MG63 (cell line): ENCODE measurements around the gene SLC39A9. TPM values are rescaled to one million over a fixed set of nuclear protein-coding genes. Genes with fewer than 3 reads are reported as not detected.

ENCODE experiments used
- DNase-seq: peaks from one replicate; pipeline ENCODE4 v3.0.0-alpha.2; 2020
- H3K27me3 ChIP-seq: fragments of 250-450 bp; sonication (Bioruptor Pico); 2 replicates; pipeline ENCODE4 v1.5.1; 2020; ENCODE audit warnings: mild to moderate bottlenecking, moderate library complexity
- H3K36me3 ChIP-seq: fragments of 250-450 bp; sonication (Bioruptor Pico); 2 replicates; pipeline ENCODE4 v1.5.1; 2020; ENCODE audit warnings: mild to moderate bottlenecking, moderate library complexity
- H3K4me3 ChIP-seq: fragments of 250-450 bp; sonication (Bioruptor Pico); 2 replicates; pipeline ENCODE4 v1.5.1; 2020; ENCODE audit warnings: mild to moderate bottlenecking, moderate library complexity
- H3K9me3 ChIP-seq: fragments of 250-450 bp; sonication (Bioruptor Pico); 2 replicates; pipeline ENCODE4 v1.5.1; 2020; ENCODE audit warnings: mild to moderate bottlenecking, moderate library complexity
- total RNA-seq: library from RNA; depleted of rRNA; stranded (reverse); fragments of >200 nt; shearing (Covaris generic); gene quantifications from 2 replicates; pipeline ENCODE4 v1.2.3, GENCODE V29; 2014; ENCODE audit warnings: low replicate concordance; rRNA removed

The SLC39A9 gene, protein sequence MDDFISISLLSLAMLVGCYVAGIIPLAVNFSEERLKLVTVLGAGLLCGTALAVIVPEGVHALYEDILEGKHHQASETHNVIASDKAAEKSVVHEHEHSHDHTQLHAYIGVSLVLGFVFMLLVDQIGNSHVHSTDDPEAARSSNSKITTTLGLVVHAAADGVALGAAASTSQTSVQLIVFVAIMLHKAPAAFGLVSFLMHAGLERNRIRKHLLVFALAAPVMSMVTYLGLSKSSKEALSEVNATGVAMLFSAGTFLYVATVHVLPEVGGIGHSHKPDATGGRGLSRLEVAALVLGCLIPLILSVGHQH
- total RNA-seq: 50.5 and 54.2 TPM in 2 replicates

DNA sequence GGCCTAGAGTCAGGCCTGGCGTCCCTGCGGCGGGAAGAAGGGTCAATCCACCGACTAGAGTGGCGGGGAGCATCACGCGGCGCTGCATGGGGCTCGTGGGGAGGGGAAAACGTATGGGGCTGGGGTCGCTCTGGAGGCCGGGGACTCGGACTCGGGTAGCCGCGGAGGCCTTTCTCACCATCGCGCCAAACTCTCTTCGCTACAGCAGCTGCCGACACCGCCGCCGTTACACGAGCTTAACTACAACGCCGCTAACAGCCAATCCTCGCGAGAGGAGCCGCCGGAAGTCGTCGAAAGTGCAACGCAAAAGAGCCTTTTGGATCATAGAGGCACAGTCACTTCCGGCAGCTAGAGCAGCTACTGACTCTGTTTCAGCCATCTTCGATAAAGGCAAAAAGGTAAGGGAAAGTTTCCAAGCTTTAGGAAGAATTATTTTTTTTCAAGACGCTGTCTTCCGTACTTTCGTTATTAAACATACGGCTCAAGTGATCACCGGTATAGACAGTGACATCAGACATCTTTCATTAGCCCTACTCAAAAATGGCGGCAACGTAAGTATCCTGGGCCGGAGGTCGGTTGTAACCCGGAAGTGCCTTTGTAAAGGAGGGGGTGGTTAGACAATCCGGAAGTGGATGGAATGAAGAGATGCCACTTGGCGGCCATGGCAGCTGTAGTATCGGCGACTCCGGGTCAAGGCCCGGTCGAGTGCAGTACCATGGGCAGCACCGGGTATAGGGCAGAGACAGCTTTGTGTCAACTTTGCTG is at the start of gene SLC39A9, which contains the start of gene ERH:
TSS of gene SLC39A9 (plus strand) at position 640 of the 765 bp plus-strand sequence. CDS start 678 bp downstream, outside the sequence.
TSS of gene ERH (minus strand) at position 247 of the 765 bp plus-strand sequence. CDS start at position 181, 66 bp downstream.
- peak; percentile 91 for DNase-seq
- Histone ChIP-seq H3K9me3 (no peaks in the 10 kb centered on the region), H3K4me3 (peak within 1 kb of the TSS; percentile 87), H3K36me3 (peaks cover 38% of the 10 kb centered on the region), H3K27me3 (no peaks in the 10 kb centered on the region)

DNA sequence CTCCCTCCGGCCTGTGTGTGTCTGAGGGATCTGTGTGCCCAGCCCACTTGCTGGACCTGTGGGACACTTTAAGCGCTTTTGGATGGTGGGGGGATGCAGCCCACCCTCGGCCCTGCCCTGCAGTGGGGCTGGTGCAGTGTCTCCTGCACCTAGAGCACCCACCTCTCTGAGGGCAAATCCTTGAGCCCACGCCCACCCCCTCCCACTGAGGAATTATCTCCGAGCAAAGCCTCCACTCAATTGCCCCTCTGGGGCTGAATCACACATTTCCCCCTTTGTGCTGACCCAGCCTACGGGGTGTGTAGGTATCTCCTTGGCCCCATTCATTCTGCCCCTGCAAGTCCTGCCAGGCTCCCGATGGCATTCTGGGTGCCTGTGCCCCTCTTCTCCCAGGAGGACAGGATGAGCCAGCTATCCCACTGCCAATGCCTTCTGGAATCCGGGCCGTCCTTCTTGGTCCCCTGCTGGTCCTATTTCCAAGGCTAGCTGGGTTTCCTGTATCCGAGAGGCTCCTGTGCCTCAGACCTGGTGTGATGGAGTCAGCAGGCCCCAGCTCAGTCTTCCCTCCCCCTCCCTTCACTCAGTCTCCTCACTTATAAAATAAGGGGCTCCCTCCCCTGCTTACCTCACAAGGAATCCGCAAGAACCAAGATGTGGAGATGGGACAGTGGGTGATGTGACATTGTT is 49.3 kb upstream of the SLC39A9 start:
- no peak overlapping the region for H3K4me3 ChIP-seq
- H3K36me3 ChIP-seq: no peaks in the 10 kb centered on the region
- no peaks in the 10 kb centered on the region for H3K27me3 ChIP-seq
- no peak for DNase-seq
- no peaks in the 10 kb centered on the region for H3K9me3 ChIP-seq

DNA sequence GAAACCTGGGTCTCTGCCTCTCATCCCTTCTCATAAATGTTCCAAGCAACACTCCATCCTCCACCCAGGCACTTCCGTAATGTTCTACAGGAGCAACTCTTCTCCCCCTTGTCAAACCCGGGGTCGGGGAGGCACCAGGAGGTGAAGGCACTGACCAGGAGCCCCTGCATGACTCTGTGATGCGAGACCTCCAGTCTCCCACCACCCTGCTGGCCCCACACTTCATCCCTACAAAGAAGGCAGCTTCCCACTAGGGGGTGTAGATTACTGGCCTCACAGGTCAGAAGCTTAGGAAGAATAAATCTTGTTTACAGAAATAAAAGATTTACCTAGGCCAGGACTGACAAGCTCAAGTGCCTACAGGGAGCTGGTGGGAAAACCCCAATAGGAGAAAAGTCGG is 47.6 kb upstream of the SLC39A9 start:
- no peak for DNase-seq
- Histone ChIP-seq H3K4me3 (no peak overlapping the region), H3K36me3 (no peaks in the 10 kb centered on the region), H3K27me3 (no peaks in the 10 kb centered on the region), H3K9me3 (no peaks in the 10 kb centered on the region)

DNA sequence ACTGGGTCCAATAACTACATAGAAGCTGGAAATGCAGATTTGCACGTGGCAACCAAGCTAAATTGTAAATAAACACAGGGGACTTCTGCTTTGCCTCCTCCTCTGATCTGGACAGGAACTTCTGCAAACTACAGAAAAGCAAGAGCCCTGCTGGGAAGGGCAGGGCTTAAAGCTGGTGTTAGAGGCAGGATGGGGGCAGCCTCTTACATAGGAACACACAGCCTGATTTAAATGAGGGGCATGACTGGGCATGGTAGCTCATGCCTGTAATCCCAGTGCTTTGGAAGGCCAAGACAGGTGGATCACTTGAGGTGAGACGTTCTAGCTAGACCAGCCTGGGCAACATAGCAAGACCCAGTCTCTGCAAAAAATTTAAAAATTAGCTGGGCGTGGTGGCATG is 47.1 kb upstream of the SLC39A9 start:
- Histone ChIP-seq H3K4me3 (no peak overlapping the region), H3K9me3 (no peaks in the 10 kb centered on the region), H3K27me3 (no peaks in the 10 kb centered on the region), H3K36me3 (no peaks in the 10 kb centered on the region)
- no peak for DNase-seq

DNA sequence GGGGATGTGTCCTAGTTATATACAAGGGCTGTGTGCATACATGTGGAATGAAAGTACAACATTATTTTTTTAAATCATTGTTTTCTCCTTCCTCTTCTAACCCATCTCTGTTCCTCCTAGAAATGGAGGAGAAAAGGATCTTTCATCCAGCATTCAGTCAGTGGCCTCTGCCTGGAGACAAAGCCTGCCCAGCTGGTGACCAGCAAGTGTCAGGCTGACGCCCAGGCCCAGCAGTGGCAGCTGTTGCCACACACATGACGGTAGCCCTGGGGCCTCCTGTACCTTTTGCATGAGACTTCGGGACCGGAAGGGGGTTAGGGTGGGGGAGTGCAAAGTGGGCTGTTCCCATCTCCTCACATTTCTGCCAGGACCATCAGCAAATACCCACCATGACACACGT is 46.6 kb upstream of the SLC39A9 start:
- DNase-seq: no peak
- H3K4me3 ChIP-seq: no peak overlapping the region
- H3K9me3 ChIP-seq: no peaks in the 10 kb centered on the region
- H3K27me3 ChIP-seq: no peaks in the 10 kb centered on the region
- H3K36me3 ChIP-seq: no peaks in the 10 kb centered on the region

DNA sequence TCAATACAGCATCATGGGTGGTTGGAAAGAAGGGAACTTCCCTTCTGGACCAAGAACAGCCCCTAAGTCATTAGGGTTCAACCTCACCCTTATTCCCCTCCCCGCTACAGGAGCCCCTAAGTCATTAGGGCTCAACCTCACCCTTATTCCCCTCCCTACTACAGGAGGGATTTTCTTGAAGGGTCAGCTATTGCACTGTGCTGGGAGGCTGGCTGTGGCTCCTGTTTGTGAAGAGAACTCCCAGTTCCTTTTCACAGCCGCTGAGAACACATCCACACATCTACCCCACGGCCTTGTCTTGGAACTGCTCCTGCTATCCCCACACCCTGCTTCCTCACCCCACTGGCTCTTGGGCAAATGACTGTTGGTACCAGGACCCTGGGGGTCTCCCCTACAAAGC is 45.3 kb upstream of the SLC39A9 start:
- no peak for DNase-seq

DNA sequence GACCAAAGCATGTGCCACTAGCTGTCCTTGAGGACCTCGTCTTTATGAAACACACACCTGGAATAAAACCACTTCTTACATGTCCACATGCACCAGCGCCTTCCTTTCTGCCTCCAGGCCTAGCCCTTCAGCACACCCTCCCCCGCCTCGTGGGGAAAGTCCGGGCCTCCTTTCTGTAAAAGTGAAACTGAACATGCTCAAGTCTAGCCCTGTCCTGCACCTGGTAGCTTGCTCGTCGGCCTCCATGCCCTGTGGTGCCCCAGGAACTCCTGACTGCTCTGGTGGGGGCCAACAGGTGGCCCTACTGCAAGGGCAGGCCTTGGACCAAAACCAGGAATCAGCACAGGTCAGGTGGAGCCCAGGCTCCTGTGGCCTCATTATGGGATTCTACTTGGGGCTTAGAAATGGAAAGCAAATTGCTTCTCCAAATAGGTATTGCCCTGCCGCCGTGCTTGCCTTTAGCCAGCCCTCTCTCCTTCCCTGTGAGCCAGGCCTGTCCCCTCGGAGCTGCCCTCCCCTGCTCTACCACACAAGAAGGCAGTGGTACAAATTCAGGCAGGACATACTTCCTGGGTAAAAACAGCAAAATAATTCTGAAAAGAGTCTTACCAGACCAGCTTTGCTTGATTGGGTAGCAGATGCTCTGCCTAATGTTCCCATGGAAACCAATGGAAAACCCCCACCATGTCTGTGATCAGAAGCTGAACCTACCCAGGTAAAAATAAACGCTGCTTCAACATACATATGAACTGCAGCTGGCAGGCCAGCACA is 43.9 kb upstream of the SLC39A9 start:
- Histone ChIP-seq H3K4me3 (no peak overlapping the region), H3K9me3 (no peaks in the 10 kb centered on the region), H3K36me3 (no peaks in the 10 kb centered on the region), H3K27me3 (no peaks in the 10 kb centered on the region)
- no peak for DNase-seq

More for the DNA sequence above, 45.3 kb upstream of the SLC39A9 start:
- Histone ChIP-seq H3K36me3 (no peaks in the 10 kb centered on the region), H3K4me3 (no peak overlapping the region), H3K9me3 (no peaks in the 10 kb centered on the region), H3K27me3 (no peaks in the 10 kb centered on the region)

DNA sequence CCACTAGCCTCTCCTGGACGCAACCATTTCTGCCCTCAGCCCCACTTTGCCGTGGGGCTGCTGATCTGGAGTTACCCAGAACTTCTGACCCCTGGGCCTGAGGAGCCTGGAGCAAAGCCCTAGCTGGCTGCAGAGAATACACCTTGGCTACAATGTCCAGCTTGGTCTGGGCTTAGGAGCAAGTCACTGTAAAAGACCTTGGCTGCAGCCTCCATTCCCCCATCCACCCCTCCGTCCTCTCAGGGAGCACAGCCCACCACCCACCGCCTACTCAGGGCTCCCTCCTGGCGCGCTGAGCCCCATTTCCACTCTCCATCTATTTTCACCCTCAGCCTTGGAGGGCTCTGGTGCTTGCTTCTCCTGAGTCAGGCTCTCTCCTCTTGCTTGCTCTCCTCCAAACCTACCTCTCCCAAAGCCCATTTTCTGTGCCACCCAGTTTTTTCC is 43.3 kb upstream of the SLC39A9 start:
- H3K9me3 ChIP-seq: no peaks in the 10 kb centered on the region
- H3K36me3 ChIP-seq: no peaks in the 10 kb centered on the region
- H3K4me3 ChIP-seq: no peak overlapping the region
- no peak for DNase-seq
- no peaks in the 10 kb centered on the region for H3K27me3 ChIP-seq

DNA sequence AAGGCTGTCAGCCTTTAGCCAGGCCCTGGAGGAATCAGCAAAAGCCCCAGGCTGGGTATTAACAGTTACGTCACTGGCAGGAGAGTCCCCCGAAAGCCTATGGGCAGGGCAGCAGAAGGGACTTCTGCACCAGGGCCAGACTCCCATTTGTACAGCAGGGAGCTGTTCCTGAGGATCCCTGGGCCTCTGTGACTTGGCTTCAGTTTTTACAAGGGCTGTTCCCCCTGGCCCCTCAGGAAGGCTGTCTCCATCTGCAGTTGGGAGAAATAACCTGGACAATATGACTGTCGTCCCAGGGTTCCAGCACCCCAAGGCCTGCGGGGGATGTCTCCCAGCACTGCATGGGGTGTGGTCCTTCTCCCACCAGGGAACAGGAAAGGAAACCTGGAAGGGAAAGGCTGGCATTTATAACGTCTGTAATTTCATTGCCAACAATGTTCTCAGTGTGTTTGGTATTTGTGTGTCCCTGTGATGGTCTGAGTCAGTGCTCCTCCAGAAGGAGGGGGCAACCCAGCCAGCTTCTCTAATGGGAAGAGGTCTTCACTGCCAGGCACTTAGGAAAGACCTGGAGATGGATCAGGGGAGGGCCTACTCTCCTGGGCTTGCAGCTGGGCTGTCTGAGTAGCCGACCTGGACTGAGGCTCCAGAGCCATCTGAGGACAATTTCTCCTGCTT is 42.7 kb upstream of the SLC39A9 start:
- Histone ChIP-seq H3K27me3 (no peaks in the 10 kb centered on the region), H3K36me3 (no peaks in the 10 kb centered on the region), H3K9me3 (no peaks in the 10 kb centered on the region), H3K4me3 (no peak overlapping the region)
- DNase-seq: peak; percentile 91

DNA sequence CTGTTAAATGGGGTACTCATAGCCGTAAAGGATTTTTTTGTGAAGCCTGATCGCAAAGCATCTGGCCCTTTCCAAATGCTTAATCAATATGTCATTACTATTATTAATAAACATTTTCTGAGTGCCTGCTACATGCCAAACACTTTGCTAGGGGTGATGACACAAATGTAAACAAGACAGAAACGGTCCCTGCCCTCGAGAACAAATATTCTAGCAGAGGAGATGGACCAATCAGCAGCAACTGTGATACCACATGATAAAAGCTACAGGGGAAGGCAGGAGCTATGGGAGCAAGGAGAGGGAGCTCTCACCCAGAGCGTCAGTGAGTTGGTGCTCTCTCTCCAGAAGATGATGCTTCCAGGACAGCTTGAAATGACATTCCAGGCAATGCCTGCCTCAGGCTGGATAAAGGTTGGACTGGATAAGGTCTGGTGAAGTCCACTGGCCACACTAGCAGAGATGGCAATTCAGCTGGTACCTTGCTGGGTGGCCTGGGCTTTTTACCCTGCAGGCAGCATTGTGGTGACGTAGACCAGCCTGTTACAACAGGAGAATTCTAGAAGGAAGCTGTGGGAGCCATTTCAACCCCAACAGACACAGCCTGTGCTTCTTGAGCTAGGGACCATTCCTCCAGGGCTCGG is 41.5 kb upstream of the SLC39A9 start:
- no peak overlapping the region for H3K4me3 ChIP-seq
- no peak for DNase-seq
- no peaks in the 10 kb centered on the region for H3K27me3 ChIP-seq
- no peaks in the 10 kb centered on the region for H3K9me3 ChIP-seq
- H3K36me3 ChIP-seq: no peaks in the 10 kb centered on the region

DNA sequence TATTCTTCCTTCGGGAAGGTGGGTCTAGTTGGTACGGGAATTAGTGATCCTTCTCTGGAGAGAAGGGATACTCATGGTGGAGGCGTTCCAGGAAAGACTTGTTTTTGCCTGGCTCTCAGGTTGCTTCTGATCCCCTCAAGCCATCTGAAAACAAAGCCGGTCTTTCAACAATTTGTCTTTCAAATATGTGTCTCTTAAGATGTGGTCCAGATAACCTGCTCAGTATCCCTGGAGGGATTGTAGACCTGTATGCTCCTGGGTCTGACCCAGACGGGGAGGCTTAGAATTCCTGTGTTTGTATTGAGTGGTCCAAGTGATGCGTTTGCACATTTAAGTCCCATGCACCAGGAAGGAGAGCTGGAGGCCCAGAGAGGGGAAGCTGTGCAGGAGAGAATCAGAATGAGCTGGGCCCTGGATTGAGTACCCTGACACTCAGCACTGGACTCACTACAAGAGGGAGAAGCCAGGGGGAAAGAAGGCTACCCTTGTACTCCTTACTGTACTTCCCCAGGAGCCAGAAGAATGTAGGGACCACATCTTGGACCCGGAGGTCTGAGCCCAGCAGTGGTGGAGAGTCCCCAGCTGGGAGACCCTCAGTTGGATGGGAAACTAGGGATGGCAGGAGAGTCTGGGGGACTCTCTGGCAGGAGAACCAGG is 40.8 kb upstream of the SLC39A9 start:
- no peaks in the 10 kb centered on the region for H3K9me3 ChIP-seq
- no peak for DNase-seq
- H3K27me3 ChIP-seq: no peaks in the 10 kb centered on the region
- H3K36me3 ChIP-seq: no peaks in the 10 kb centered on the region
- H3K4me3 ChIP-seq: no peak overlapping the region

DNA sequence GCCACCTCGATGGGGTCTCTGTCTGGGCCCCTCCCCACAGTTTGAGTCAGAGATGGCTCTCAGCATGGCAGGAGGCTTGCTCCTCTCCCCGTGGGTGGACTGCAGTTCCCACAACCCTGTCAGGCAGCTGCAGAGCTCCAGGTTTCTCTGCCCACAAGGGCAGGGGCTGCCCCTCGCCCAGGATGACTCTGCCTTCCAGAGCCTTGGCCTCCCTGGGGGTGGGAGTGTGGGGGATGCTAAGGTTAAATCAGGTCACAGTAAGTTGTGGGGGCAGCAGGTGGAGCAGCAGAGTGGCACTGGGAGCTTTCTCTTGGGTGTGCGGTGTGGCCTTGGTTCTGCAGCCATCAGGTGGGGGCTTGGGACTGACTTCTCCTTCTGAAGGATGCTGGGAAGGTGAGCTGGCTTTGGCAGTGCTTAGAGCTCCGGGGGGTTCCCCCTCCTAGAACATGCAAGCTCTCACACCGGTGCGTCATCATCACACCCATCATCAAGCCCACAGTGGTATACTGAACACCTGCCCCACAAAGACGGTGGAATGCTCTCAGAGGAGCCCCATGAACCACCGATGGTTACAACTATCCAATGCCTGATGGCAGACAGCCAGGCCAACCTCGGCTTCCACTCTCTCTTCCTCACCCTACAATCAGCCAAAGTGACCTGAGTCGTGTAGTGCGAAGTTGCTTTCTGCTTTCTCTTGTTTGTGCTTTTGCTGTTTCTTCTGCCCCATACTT is 40.1 kb upstream of the SLC39A9 start:
- Histone ChIP-seq H3K36me3 (no peaks in the 10 kb centered on the region), H3K4me3 (no peak overlapping the region), H3K9me3 (no peaks in the 10 kb centered on the region), H3K27me3 (no peaks in the 10 kb centered on the region)
- no peak for DNase-seq

DNA sequence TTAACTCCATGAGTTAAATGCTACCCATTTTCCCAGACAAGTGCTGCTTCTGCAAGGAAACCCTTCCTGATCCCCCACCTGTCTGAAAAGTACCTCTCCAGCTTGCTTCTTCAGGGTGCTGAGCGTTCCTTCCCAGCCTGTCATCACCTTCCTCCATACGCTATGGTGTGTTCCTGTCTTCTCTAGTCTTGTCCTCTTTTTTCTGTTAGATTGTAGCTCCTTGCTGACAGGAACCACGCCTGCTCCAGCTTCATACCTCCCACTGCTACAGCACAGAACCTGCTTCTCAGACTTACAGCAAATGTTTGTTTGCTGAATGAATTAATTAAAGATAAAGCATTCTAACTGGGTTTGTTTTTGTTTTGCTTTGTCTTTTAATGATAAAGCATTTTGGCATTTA is 39.5 kb upstream of the SLC39A9 start:
- no peaks in the 10 kb centered on the region for H3K27me3 ChIP-seq
- no peak overlapping the region for H3K4me3 ChIP-seq
- H3K9me3 ChIP-seq: no peaks in the 10 kb centered on the region
- no peaks in the 10 kb centered on the region for H3K36me3 ChIP-seq
- no peak for DNase-seq

DNA sequence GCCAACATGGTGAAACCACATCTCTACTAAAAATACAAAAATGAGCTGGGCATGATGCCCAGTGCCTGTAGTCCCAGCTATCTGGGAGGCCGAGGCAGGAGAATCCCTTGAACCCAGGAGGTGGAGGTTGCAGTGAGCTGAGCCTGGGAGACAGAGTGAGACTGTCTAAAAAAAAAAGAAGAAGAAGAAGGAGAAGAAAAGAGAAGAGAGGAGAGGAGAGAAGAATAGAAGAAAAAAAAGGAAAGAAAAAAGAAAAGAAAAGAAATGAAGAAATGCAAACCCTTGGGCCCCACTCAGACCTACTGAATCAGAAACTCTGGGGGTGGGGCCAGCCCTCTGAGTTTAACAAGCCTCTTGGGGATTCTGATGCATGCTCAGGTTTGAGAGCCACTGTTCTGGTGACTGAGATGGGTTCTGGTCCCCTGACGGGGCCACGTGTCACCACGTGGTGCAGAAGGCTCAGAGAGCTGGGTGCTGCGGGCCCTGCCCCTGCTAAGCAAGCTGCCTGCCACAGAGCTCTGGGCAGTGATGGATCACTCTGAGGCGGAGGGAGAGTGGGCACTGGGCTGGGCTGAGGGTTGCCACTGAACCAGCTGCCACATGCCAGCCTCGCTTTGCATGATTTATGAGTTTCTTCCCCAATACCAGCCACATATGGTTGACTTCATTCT is 37.9 kb upstream of the SLC39A9 start:
- no peaks in the 10 kb centered on the region for H3K36me3 ChIP-seq

More for the DNA sequence above, 37.9 kb upstream of the SLC39A9 start:
- Histone ChIP-seq H3K27me3 (no peaks in the 10 kb centered on the region), H3K9me3 (no peaks in the 10 kb centered on the region), H3K4me3 (no peak overlapping the region)
- no peak for DNase-seq
